ENCODE data around the gene TMPRSS11E.
"Not testable (repeated sequence)": the region's sequence is repeated elsewhere in the genome, so short reads cannot be mapped to it uniquely, and the experiment has no call there.

The TMPRSS11E gene

DNA sequence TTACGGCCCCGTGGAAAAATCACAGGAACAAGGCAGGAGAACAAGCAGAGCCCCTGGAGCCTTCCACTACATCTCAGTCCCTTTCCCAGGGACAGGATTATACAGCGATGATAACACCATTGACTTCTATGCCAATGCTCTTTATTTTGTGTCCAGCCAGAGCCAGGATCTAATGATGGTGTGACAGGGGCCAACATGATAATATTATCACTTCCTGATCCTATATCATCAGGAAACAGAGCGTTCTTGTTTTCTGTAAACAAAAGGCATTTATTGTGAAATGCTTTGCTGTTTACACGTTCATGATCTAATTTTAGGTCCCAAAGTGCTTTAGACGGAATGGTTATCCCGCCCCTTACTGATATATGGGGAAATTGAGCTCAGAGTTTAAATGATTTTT is 12.8 kb downstream of the TMPRSS11E start:
- in situ Hi-C loops (cut with MboI; ENCODE audit: low sequenced_read_pairs): no loop called here

DNA sequence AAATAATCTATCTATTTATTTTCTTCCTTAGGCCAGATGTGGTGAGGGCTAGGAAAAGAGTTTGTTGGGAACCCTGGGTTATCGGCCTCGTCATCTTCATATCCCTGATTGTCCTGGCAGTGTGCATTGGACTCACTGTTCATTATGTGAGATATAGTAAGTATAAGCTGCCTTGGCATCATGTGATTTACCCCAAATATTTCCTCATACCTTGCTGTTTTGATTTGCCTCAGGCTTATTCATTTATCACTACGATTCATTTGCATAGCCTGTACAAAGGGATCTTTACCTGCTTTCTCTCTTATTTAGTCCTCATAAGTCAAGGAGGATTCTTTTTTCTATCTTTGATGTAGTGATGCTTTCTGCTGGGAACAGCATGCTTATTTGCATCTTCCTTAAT is 14.5 kb downstream of the TMPRSS11E start:
- in situ Hi-C loops (cut with MboI; ENCODE audit: low sequenced_read_pairs): no loop called here

DNA sequence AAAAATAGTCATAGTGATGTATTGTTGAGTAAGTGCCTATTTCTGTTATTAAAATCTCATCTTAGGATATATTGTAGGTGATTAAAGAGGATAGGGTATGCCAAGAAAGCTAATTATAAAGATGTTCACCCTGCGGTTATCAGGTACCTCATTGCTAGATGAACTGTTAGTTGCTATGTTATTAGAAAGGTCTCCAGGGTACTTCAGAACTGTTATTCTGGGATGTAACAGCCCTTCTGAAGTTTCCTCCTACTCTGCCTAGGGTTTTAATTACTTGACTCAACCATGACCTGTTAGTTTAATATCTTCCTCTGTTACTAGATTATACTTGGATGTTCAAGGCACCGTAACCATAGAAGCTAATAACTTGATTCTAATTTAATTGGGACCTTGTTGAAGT is 15.4 kb downstream of the TMPRSS11E start:
- in situ Hi-C loops (cut with MboI; ENCODE audit: low sequenced_read_pairs): no loop called here

DNA sequence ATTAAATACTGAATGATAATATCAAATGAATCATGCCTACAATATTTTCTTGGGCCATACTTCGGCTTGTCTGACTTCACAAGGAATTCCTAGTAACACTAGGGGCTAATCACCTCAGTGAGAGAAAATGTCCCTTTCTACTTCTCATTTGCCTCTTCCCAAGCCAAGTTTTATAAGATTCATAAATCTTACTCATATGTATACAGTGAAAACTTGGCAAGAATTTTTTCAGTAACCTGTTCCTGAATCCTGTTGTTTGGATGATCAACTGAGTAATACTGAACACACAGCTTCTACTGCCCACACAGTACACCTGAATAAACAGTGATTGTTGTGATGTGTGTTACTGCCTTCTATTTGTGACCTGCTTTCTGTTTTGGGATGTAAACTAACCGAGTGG is 16.5 kb downstream of the TMPRSS11E start:
- in situ Hi-C loops (cut with MboI; ENCODE audit: low sequenced_read_pairs): no loop called here

DNA sequence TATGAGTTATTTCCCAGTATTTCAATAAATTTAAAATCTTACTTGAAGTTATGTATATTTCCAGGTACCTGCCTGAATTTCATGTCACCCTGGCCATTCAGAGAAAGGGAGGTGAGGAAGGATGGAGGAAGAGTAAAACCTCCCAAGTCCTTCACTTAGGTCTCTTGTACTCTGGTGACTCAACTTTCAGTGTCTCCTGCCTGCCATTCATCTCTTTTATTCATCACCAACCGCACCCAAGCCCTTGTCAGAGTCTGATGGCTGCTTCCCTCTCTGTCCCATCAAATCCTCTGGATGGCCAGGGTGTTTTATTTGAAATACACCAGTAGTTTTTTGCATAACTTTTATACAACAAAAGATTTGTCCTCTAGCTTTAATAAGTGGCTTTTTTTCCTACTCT is 17.8 kb downstream of the TMPRSS11E start:
- in situ Hi-C loops (cut with MboI; ENCODE audit: low sequenced_read_pairs): no loop called here

DNA sequence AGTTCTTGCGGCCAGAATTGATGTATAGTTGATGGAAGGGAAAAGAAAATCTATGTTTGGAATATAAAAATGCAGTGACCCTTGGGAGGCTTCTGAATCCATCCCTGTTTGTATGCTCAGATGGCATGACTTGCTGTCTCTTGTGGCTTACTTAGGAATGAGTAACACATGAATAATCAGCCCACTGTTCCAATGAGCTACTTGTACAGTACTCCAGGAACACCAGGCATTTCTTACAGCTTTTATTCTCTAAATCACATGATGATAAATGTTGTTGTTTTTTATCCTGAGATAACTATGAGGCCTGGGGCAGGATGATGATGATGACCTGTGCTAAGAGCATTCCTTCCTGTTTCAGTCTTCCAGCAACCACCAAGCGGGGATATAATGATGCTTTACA is 18.9 kb downstream of the TMPRSS11E start:
- in situ Hi-C loops (cut with MboI; ENCODE audit: low sequenced_read_pairs): no loop called here

DNA sequence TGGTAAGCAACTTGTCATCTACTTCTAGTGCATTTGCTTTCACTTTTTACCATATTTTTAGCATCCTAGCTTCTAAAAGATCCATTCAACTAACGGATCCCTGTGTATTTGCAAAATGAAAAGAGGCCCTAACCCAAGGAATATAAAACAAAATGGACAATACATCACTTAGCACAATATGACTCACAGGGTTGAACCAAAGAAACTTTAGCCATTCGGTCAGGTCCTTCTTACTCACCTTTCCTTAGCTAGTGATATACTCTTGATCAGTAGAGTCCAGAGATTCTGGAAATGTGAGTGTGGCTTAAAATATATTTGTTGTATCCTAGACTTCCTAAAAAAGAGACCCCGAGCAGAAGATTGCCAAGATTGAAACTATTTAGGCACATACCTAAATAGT is 19.5 kb downstream of the TMPRSS11E start:
- in situ Hi-C loops (cut with MboI; ENCODE audit: low sequenced_read_pairs): no loop called here

DNA sequence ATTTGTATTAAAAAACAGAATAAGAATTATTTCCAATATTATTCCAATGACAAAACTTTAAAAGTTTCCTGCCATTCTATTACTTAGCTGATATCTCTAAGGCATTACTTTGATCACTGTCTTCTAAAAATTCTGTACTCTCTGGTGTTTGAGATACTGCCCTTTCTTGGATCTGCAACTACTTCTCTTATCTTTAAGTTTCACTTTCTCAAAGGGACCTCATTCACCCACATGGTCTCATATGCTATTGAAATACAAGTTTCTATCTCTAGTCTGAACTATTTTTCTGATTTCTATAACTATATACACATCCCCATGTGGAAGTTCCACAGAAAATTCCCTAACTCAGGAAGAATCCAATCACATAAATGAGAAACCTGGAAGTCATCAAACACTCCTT is 22.2 kb downstream of the TMPRSS11E start:
- in situ Hi-C loops (cut with MboI; ENCODE audit: low sequenced_read_pairs): no loop called here

DNA sequence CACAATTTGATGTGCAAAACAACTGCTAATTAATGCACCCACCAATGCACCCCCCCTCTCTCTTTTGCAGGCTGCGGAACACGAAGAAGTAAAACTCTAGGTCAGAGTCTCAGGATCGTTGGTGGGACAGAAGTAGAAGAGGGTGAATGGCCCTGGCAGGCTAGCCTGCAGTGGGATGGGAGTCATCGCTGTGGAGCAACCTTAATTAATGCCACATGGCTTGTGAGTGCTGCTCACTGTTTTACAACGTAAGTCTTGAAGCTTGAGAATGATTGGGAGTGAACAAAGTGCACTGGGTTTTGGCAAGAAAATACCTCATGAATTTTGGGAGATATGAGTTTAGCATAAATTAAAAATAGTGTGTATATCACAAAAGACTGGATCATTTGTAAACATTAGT is 28.9 kb downstream of the TMPRSS11E start:
- in situ Hi-C loops (cut with MboI; ENCODE audit: low sequenced_read_pairs): no loop called here

DNA sequence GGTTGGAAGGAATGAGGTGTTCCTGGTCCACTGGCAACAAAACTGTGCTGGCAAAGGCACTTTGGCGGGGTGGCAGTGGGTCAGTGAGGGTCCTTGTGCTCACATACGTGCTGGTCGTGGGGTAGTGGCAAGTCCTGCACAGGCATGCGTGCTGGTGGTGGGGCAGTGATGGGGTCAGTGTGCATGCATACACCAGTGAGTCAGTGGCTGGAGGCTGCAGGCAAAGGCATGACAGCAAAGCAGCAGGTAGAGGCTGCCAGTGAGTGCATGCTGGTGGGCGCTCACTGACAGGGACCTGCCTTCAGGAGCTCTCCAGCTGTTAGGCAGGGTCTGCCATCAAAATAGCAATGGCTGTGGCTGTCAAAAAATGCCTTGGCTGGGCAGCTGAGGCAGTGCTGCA is 42.1 kb downstream of the TMPRSS11E start:
- in situ Hi-C loops (cut with MboI; ENCODE audit: low sequenced_read_pairs): no loop called here

DNA sequence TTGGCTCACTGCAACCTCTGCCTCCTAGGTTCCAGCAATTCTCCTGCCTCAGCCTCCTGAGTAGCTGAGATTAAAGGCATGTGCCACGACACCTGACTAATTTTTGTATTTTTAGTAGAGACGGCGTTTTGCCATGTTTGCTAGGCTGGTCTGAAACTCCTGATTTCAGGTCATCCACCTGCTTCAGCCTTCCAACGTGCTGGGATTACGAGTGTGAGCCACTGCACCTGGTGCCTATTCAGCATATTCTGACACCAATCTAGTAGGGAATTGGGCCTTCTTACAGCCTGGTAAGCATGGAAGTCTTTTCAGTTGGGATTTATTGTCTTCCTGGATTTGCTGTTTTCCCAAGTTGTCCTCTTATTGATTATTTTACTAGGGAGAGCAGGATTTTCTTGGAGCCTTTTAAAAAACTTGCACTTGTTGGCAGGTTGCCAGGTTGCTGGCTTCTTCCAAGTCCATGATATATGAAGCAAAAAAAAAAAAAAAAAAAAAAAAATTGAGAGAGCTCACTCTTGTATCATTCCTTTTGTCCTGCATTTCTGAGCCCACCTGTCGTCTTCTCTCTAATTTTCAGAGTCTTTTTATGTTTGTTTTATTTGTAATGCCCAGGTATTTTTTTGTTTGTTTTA is 43.7 kb downstream of the TMPRSS11E start:
- in situ Hi-C loops (cut with MboI; ENCODE audit: low sequenced_read_pairs): no loop called here

DNA sequence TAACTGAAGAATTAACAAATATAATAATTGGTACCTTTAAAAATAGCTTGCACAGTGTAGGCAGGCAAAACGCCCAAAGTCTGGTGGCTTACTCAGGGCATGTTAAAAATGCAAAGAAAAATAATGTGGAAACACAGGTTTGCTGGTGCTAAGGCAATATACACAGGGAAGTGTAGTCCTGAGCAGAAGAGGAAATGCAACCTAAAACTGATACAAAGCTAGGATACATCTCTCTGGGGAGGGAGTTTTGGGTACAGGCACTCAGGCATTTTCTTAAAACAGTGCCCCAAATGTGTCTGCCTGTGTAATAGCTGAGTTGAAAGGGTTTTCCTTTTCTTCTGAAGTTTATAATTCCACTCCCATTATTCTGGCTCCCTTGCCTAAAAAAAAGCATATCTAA is 47.4 kb downstream of the TMPRSS11E start:
- in situ Hi-C loops (cut with MboI; ENCODE audit: low sequenced_read_pairs): no loop called here

DNA sequence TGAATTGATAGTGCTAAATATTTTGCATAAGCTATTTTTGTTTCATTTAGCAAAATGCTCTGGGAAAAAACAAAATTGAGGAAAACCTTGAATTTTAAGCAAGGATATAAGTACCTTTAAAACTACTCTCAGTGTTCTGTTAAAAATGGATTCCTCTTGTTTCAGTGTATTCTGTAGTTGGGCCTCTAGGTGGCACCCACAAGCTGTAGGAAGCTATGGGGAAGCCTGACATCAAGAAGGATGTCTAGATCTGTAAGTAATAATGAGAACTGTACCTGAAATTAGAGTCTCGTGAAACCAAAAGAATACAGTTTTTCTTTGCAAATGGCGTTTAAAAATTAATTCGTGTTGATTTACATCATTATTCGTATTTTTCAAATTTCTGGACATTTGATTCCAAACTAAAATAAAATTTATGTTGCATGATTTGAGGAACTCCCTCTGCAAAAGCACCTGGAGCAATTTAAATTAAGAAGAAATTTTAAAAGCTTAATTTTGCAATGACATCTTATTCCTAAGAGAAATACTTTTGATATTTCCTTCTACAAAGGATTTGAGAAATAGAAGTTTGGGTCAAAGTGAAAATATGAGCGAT is 51.2 kb downstream of the TMPRSS11E start:
- in situ Hi-C loops (cut with MboI; ENCODE audit: low sequenced_read_pairs): no loop called here

DNA sequence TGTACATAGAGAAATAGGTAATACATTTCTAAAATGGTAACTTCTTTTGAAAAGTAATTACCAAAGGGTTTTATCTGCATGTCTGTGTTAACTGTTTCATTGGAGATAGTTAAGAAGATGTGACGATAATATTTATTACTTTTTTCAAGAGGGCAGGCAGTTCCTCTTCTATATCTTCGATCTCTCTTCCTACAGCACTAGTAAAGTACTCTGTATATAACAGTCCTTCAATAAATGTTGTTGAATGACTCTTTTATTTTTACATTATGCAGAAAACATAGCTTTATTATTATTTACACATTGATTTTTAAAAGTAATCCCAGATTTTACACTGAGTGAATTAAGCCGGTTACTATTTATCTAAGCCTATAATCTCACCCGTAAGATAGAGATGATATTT is 51.8 kb downstream of the TMPRSS11E start:
- in situ Hi-C loops (cut with MboI; ENCODE audit: low sequenced_read_pairs): no loop called here

DNA sequence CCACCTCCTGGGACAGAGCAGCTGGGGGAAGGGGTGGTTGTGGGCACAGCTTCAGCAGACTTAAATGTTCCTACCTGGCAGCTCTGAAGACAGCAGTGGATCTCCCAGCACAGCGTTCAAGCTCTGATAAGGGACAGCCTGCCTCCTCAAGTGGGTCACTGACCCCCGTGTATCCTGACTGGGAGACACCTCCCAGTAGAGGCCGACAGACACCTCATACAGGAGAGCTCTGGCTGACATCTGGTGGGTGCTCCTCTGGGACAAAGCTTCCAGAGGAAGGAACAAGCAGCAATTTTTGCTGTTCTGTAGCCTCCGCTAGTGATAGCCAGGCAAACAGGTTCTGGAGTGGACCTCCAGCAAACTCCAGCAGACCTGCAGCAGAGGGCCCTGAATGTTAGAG is 56.2 kb downstream of the TMPRSS11E start:
- in situ Hi-C loops (cut with MboI; ENCODE audit: low sequenced_read_pairs): not testable (repeated sequence)

DNA sequence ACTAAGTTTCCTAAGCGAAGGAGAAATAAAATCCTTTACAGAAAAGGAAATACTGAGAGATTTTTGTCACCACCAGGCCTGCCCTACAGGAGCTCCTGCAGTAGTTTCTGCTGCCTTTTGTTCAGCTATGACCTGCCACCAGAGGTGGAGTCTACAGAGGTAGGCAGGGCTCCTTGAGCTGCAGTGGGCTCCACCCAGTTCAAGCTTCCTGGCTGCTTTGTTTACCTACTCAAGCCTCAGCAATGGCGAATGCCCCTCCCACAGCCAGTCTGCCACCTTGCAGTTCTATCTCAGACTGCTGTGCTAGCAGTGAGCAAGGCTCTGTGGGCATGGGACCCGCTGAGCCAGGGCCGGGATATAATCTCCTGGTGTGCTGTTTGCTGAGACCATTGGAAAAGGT is 57.6 kb downstream of the TMPRSS11E start:
- in situ Hi-C loops (cut with MboI; ENCODE audit: low sequenced_read_pairs): not testable (repeated sequence)

DNA sequence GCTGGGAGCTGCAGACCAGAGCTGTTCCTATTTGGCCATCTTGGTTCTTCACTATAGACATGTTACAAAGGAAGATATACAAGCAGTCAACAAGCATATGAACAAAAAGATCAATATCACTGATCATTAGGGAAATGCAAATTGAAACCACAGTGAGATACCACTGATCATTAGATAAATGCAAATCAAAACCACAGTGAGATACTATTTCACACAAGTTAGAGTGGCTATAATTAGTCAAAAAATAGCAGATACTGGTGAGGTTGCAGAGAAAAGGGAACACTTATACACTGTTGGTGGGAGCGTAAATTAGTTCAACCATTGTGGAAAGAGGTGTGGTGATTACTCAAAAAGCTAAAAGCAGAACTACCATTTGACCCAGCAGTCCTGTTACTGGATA is 58.2 kb downstream of the TMPRSS11E start:
- in situ Hi-C loops (cut with MboI; ENCODE audit: low sequenced_read_pairs): not testable (repeated sequence)

DNA sequence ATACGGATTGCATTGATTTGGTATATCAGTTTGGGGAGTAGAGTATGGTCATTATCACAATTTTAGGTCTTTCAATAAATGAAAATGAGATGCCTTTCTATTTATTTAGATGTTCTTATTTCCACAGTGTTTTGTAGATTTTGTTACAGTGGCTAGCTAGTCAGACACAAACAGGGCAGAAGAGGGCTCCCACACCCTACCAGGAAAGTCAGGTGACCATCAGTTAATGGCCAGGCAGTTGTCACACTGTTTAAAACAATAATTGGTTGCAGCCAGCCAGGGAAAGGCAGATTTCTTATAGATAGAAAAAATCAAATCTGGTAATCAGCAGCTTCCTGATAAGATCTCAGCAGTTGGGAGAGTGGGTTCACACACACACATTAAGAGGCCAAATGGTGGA is 71.6 kb downstream of the TMPRSS11E start:
- in situ Hi-C loops (cut with MboI; ENCODE audit: low sequenced_read_pairs): no loop called here

DNA sequence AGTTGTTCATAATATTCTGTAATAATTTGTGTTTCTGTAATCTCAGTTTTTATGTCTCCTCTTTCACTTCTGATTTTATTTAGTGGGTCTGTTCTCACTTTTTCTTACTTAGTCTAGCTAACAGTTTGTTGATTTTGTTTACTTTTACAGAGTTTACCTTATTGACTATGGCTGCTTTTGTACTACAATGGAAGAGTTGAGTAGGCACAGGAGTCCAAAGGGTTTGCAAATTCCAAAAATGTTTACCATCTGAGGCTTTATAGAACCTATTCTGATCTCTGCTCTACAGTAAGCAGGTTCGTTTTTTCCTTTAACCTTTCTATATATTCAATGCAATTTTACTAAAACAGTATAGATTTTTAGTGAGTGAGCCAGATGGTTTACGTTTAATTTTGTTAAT is 73.7 kb downstream of the TMPRSS11E start:
- in situ Hi-C loops (cut with MboI; ENCODE audit: low sequenced_read_pairs): no loop called here

DNA sequence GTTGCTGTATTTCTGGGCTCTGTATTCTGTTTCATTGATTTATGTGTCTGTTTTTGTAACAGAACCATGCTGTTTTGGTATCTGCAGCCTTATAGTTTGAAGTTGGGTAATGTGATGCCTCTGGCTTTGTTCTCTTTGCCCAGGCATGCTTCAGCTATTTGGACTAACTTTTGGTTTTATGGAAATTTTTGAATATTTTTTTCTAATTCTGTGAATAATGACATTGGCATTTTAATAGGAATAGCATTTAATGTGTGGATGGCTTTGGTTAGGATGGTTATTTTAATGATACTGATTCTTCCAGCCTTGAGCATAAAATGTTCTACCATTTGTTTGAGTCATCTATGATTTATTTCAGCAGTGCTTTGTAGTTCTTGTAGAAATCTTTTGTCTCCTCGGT is 75.0 kb downstream of the TMPRSS11E start:
- in situ Hi-C loops (cut with MboI; ENCODE audit: low sequenced_read_pairs): not testable (repeated sequence)

DNA sequence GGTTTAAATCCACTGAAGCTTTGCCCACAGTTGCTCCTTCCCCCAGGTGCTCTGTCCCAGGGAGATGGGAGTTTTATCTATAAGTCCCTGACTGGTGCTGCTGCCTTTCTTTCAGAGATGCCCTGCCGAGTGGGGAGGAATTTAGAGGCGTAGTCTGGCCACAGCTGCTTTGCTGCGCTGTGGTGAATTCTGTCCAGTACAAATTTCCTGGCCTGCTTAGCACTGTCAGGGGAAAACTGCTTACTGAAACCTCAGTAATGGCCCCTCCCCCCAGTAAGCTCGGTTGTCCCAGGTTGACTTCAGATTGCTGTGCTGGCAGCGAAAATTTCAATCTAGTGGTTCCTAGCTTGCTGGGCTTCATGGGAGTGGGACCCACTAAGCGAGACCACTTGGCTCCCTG is 88.7 kb downstream of the TMPRSS11E start:
- in situ Hi-C loops (cut with MboI; ENCODE audit: low sequenced_read_pairs): no loop called here

DNA sequence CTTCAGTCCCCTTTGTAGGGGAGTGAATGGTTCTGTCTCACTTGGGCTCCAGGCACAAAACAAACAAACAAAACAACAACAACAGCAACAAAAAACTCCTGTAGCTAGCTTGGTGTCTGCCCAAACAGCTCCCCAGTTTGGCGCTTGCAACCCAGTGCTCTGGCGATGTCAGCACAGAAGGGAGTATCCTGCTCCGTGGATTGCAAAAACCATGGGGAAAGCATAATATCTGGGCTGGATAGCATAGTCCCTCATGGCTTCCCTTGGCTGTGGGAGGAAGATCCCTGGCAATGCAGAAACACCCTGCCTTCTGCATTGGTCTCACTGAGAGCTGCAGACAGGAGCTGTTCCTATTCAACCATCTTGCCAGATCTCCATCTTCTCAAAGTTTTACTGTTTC is 89.1 kb downstream of the TMPRSS11E start:
- in situ Hi-C loops (cut with MboI; ENCODE audit: low sequenced_read_pairs): no loop called here

DNA sequence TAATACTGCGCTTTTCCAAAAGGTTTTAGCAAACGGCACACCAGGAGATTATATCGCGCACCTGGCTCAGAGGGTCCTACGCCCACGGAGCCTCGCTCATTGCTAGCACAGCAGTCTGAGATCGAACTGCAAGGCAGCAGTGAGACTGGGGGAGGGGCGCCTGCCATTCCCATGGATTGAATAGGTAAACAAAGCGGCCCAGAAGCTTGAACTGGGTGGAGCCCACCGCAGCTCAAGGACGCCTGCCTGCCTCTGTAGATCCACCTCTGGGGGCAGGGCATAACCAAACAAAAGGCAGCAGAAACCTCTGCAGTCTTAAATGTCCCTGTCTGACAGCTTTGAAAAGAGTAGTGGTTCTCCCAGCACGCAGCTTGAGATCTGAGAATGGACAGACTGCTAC is 95.5 kb downstream of the TMPRSS11E start:
- in situ Hi-C loops (cut with MboI; ENCODE audit: low sequenced_read_pairs): not testable (repeated sequence)
